CD4-positive, alpha-beta T cell treated with Interferon alpha-2 for 1 hour (primary cell): ENCODE results near the gene MGME1.

ENCODE experiments used
- DNase-seq, 2 donors: peaks; one replicate each; pipeline ENCODE4 v3.0.0-alpha.2; 2020 to 2022

MGME1 gene

GRCh38 chr20:17968366-17969277 is at the start of gene MGME1, which contains the start of gene SNX5:
Gene MGME1 (plus strand): TSS chr20:17969018. CDS start chr20:17969860, 842 bp downstream.
Gene SNX5 (minus strand): TSS chr20:17968794. CDS start chr20:17968425, 369 bp downstream.
- peak; percentile 99 for DNase-seq

GRCh38 chr20:17919149-17919548 is 49.7 kb upstream of the MGME1 start:
- DNase-seq: no peak

GRCh38 chr20:17921774-17922173 is 47.0 kb upstream of the MGME1 start:
- no peak for DNase-seq

GRCh38 chr20:17925141-17925939 is 43.5 kb upstream of the MGME1 start:
- no peak for DNase-seq

- no peak for DNase-seq
Observed at GRCh38 chr20:17925940-17926300, 42.9 kb upstream of the MGME1 start.

GRCh38 chr20:17928211-17928611 is 40.6 kb upstream of the MGME1 start:
- no peak for DNase-seq

- DNase-seq: no peak
Observed at GRCh38 chr20:17928633-17929311, 40.0 kb upstream of the MGME1 start.

GRCh38 chr20:17931513-17931912 is 37.3 kb upstream of the MGME1 start:
- DNase-seq: no peak

GRCh38 chr20:17932396-17932795 is 36.4 kb upstream of the MGME1 start:
- DNase-seq: no peak

GRCh38 chr20:17933121-17933520 is 35.7 kb upstream of the MGME1 start:
- no peak for DNase-seq

GRCh38 chr20:17933711-17934110 is 35.1 kb upstream of the MGME1 start:
- no peak for DNase-seq

- no peak for DNase-seq
Observed at GRCh38 chr20:17934141-17934862, 34.5 kb upstream of the MGME1 start.

- no peak for DNase-seq
Observed at GRCh38 chr20:17935186-17935585, 33.6 kb upstream of the MGME1 start.

GRCh38 chr20:17935761-17936160 is 33.1 kb upstream of the MGME1 start:
- no peak for DNase-seq

- no peak for DNase-seq
Observed at GRCh38 chr20:17936286-17936760, 32.5 kb upstream of the MGME1 start.

GRCh38 chr20:17936761-17937732 is 31.8 kb upstream of the MGME1 start:
- no peak for DNase-seq

GRCh38 chr20:17938871-17939619 is 29.8 kb upstream of the MGME1 start:
- peak; percentile 53 to 68 for DNase-seq

- no peak for DNase-seq
Observed at GRCh38 chr20:17939622-17940223, 29.1 kb upstream of the MGME1 start.

GRCh38 chr20:17940224-17940971 is 28.4 kb upstream of the MGME1 start:
- no peak for DNase-seq
